ENCODE results near the gene GSTK1. TPM values are rescaled to one million over a fixed set of nuclear protein-coding genes. Genes with fewer than 3 reads are reported as not detected.

Gene GSTK1
- 39.1 and 72.5 TPM in 2 replicates for total RNA-seq (ENCODE audit: low replicate concordance)

DNA sequence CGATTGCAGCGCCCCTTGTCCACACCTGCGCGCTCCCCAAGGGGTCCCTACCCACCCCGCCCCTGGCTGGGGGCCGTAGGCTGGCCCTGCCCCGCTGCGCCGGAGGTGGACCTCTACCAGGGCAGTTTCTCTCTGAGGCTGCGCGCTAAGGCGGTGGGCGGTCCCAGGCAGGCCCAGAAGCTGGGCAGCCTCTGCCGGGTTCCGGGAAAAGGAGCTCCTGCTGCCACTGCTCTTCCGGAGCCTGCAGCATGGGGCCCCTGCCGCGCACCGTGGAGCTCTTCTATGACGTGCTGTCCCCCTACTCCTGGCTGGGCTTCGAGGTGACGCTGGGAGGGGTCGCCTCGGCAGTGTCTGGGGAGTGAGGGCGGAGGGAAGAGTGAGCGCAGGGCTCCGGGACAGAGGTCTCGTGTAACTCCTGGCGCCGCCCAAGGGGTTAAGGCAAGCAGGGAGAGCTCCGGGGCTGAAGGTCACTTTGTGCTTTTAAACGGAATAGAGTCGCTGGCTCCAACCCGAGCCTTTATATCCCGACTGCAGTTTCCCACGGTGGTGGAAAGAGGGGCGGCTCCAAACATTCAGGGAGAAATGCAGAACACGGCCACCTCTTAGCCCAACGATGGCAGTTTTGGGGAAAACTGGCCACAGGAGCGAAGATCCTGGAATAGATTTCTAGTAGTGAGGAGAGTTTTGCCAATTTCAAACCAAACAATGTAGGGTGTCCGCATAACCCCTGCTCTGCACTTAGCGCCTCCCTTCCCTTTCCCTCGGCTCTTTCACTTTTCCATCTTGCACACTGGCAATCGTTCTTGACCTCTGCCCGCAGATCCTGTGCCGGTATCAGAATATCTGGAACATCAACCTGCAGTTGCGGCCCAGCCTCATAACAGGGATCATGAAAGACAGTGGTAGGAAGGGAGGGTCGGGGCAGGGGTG lies at the start of gene GSTK1:
Gene GSTK1 (plus strand): TSS at position 176 of the 930 bp plus-strand sequence. CDS start 73 bp downstream, at position 249.

GRCh38 chr7:143221737-143222136 lies 41.5 kb upstream of the GSTK1 start, which contains the start of gene TAS2R40:
TAS2R40 (plus strand) TSS chr7:143222037; CDS start chr7:143222079, 42 bp downstream.

DNA sequence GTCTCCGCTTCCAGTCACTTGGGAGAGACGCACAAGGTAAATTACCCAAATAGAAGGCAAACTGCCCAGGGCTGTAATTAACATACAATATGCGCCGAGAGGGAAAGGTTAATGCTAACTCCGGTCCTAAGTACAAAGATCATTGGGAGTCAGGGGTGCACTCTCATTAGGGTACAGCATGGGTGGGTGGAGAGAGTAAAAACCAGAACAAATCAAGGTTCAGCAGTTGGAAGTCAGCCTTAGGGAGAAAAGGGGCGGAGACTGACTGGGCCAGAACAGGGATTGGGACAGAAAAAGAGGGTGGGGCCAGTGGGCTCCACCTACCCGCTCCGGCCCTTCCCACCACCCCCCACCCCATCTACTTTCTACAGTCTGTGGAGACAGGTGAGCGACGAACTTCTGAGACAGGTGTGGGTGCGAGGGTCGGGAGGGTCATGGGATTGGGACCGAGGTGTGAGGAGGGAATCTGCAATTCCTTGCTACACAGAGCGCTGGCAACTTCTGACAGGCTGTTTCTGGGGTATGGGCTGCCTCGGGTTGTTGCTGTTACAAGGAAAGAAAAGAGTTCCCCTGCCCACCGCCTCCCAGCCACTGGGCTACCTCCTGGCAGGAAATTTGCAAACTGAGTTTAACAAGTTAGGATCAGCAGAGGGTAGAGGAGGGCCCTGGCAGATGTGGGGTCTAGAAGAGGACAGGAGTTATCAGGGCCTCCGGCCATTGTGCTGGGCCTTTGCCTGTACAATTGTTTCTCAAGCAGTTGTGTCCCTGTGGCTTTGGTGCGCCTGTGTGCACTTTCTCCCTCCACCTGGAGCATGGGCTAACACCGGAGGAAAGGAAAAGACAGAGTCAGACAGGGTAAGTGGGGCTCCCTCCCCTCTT lies 21.6 kb downstream of the GSTK1 start, which contains the start of gene TMEM139:
Gene TMEM139 (plus strand): TSS at position 368 of the 879 bp plus-strand sequence. CDS start 1,000 bp downstream, outside the sequence.

GRCh38 chr7:143287935-143288826 lies 24.9 kb downstream of the GSTK1 start, which contains the start of gene CASP2:
CASP2 (plus strand) TSS chr7:143288351; CDS start chr7:143288456, 105 bp downstream.

DNA sequence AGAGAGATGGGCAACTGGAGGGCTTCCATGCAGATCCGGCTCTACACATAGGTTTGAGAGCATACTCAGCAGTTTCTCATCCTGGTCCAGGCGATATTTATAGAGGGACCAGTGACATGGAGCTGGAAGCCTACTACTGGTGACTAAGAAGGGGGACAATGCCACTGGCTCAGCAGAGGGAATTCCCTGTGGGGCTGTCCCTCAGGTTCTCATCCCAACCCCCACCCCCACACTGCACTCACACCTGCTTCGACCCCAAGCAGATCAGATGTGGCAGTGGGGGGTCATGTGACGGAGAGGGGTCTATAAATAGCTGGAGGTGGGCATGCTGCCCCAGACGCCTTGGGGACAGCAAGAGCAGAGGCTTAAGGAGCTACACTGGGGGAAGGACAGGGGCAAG lies 52.5 kb downstream of the GSTK1 start, which contains the start of gene CLCN1:
Gene CLCN1 (plus strand): TSS at position 336 of the 400 bp plus-strand sequence. CDS start 102 bp downstream, outside the sequence.

Other genes with a start within 250 kb of the GSTK1 start
- 0.12 TPM in 1 of 2 replicates, not detected in the other for gene OR9A2, start 236.3 kb upstream of the GSTK1 start, total RNA-seq (ENCODE audit: low replicate concordance)
- not detected in 2 replicates for gene OR6V1, start 211.1 kb upstream of the GSTK1 start, total RNA-seq (ENCODE audit: low replicate concordance)
- gene PIP, start 131.4 kb upstream of the GSTK1 start, total RNA-seq (ENCODE audit: low replicate concordance), result not detected in 2 replicates
- gene TAS2R39, start 80.0 kb upstream of the GSTK1 start, total RNA-seq (ENCODE audit: low replicate concordance), result 0.35 TPM in 1 of 2 replicates, not detected in the other
- not detected in 2 replicates for gene TAS2R40, start 41.4 kb upstream of the GSTK1 start, total RNA-seq (ENCODE audit: low replicate concordance)
- gene TMEM139, start 21.5 kb downstream of the GSTK1 start, total RNA-seq (ENCODE audit: low replicate concordance), result not detected in 2 replicates
- 6.7 and 9.7 TPM in 2 replicates for gene CASP2, start 24.9 kb downstream of the GSTK1 start, total RNA-seq (ENCODE audit: low replicate concordance)
- gene CLCN1, start 52.7 kb downstream of the GSTK1 start, total RNA-seq (ENCODE audit: low replicate concordance), result not detected in 2 replicates
- gene FAM131B, start 99.3 kb downstream of the GSTK1 start, total RNA-seq (ENCODE audit: low replicate concordance), result 0.98 and 2.7 TPM in 2 replicates
- gene ZYX, start 117.9 kb downstream of the GSTK1 start, total RNA-seq (ENCODE audit: low replicate concordance), result 6.3 and 25.7 TPM in 2 replicates
- not detected in 2 replicates for gene EPHA1, start 145.4 kb downstream of the GSTK1 start, total RNA-seq (ENCODE audit: low replicate concordance)
- gene TAS2R60, start 180.0 kb downstream of the GSTK1 start, total RNA-seq (ENCODE audit: low replicate concordance), result not detected in 2 replicates
- gene TAS2R41, start 214.4 kb downstream of the GSTK1 start, total RNA-seq (ENCODE audit: low replicate concordance), result not detected in 2 replicates